ENCODE data around the gene FAM228A.
"Not testable (repeated sequence)": the region's sequence is repeated elsewhere in the genome, so short reads cannot be mapped to it uniquely, and the experiment has no call there.

FAM228A gene

GRCh38 chr2:24191156-24191555 lies 16.3 kb downstream of the FAM228A start:
- no peak for DNase-seq (ENCODE audit: low spot score)

DNA sequence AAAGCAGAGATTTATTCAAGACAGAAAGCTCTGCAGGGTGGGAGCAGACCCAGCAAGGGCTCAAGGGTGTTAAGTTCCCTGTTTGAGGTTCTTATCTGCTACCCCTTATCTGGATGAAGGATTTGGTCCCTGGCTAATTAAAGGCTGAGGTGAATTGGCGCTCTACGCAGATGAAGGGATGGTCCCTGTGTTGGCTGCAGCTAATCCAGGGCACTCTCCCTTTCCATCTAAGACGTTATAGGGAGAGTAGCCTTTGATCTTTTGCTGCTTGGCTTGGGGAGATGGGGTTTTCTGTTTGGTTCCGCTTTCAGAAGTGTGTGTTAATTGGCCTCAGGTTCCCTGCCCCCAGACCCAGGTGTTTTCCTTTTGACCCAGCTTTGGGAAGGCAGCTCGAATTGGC lies 17.0 kb downstream of the FAM228A start:
- DNase-seq (ENCODE audit: low spot score), result no peak

GRCh38 chr2:24197213-24197612 lies 22.4 kb downstream of the FAM228A start:
- DNase-seq (ENCODE audit: low spot score), result not testable (repeated sequence)

- DNase-seq (ENCODE audit: low spot score), result no peak
These were observed 25.2 kb downstream of the FAM228A start for GRCh38 chr2:24199968-24200590.

DNA sequence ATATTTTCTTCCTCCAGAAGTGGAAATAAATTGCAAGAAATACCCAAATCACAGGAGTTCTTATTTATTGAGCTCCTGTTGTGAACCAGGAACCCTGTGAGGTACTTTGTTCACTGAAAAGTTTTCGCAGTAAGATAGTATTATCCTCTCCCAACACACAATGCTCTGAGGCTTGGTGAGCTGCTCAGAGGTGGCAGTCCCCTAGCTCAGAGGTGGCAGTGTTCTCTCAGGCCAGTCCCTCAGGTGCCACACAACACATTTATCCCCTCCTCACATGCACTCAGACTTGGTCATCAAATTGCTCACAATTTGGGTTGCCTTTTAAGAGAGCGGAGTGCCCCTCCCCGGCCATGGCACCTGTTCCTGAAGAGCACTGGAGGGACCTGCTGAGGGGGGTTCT lies 25.9 kb downstream of the FAM228A start:
- DNase-seq (ENCODE audit: low spot score), result no peak

GRCh38 chr2:24203029-24203786 lies 28.4 kb downstream of the FAM228A start:
- DNase-seq (ENCODE audit: low spot score), result no peak

DNA sequence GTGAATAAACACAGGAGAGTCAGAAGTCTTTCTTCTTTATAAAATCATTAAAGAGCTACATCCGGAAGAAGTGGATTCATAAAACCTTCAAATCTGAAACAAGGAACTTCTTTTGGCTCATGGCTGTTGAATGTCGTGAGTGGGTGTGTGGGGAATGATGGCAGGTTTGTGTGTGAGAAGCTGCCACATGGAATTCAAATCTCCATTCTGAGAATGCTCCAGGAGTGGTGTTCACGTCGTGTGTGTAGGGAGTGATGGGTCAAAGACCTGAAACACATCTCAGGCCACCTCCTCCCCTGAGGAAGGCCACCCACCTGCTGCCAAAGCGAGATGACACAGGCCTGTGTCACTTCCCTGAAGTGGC lies 28.9 kb downstream of the FAM228A start:
- DNase-seq (ENCODE audit: low spot score), result no peak

DNA sequence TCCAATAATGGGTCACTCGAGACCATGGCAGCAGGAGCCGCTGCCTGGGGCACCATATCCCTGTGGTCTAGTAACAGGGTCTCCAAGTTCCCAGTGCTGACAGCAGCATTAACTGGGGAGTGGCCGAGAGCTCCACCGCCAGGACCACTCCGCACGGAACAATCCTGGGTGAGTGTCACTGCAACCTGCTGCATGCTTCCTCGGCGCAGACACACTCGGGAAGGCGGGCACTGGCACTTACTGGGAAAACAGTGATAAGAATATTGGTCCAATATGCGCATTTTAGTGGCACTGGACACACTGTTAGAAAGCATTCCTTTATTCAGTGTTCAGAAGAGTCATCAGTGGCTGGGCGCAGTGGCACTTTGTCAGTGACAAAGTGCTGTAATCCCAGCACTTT lies 29.7 kb downstream of the FAM228A start:
- DNase-seq (ENCODE audit: low spot score), result no peak

DNA sequence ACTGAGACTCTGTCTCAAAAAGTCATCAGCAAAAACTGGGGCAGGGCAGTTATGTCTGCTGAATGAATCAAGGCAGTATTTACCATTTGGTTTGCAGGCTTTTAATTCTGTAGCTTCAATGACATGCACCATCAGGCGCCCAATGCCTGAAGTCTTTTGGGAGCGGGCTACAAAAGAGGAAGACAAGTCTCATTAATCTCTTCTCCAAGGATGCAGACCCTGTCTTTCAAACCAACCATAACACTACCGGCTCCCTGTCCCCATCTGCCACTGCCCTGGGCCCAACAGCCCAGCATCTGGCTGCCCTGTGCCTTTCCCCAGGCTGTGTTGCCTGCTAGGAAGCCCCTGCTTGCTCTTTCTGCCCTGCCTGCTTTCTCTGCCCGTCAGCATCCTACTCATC lies 30.3 kb downstream of the FAM228A start:
- no peak for DNase-seq (ENCODE audit: low spot score)

DNA sequence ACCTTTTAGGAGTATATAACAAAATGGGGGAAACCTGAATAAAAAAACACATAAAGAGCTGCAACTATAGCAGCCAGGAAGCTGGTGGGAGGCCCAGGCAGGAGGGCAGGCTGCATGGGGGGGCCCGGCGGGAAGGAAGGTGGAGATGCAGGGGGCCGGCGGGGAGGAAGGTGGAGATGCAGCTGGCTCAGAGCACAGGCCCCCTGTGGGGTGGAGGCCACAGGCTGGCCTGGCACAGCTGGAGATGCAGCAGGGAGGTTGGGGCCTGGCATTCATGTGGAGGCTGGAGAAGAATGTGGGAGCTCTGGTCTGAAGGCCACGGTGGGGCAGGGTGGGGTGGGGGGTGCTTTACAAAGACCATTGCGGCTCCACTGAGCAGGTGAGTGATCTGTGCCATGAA lies 31.4 kb downstream of the FAM228A start:
- DNase-seq (ENCODE audit: low spot score), result no peak

GRCh38 chr2:24206714-24207113 lies 31.9 kb downstream of the FAM228A start:
- no peak for DNase-seq (ENCODE audit: low spot score)

GRCh38 chr2:24207359-24207758 lies 32.5 kb downstream of the FAM228A start:
- DNase-seq (ENCODE audit: low spot score), result no peak

GRCh38 chr2:24208490-24208889 lies 33.6 kb downstream of the FAM228A start:
- DNase-seq (ENCODE audit: low spot score), result no peak

- no peak for DNase-seq (ENCODE audit: low spot score)
These were observed 34.7 kb downstream of the FAM228A start for GRCh38 chr2:24209389-24210105.

- DNase-seq (ENCODE audit: low spot score), result no peak
These were observed 35.2 kb downstream of the FAM228A start for GRCh38 chr2:24210106-24210455.

- no peak for DNase-seq (ENCODE audit: low spot score)
These were observed 35.9 kb downstream of the FAM228A start for GRCh38 chr2:24210723-24211122.

DNA sequence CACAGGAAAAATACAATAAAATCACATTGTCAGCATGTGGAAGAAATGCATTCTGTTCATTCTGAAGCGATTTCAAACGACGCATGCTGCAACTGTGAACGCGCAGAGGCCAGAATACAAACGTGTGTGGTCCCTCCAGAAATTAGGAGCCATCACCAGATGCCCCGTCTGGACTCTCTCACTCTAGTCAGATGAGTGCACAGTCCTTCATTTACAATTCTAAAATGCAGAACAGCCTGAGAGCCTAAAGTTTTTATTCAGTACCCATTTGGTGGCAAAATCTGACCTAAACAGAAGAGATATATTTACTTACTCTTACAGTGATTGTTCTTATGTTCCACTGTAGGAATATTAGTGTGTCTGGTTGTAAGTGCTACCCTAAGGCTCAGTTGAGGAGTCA lies 36.6 kb downstream of the FAM228A start:
- DNase-seq (ENCODE audit: low spot score), result no peak

DNA sequence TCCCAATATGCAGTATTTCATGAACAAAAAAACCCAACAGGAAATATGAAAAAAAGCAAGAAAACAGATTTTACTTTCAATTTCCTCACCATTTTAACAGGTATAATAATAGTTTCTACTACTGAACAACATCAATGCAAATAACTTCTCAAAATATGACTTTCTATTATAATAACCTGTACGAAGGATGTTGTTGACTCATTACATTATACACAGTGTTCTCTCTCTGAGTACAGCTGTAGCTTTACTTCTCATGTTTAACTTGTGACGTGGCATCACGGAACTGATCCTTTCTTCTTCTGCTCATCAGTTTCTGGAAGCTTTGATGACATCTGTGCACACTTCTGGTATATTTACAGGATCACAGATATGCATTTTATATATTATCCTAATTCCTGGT lies 40.0 kb downstream of the FAM228A start:
- DNase-seq (ENCODE audit: low spot score), result no peak

DNA sequence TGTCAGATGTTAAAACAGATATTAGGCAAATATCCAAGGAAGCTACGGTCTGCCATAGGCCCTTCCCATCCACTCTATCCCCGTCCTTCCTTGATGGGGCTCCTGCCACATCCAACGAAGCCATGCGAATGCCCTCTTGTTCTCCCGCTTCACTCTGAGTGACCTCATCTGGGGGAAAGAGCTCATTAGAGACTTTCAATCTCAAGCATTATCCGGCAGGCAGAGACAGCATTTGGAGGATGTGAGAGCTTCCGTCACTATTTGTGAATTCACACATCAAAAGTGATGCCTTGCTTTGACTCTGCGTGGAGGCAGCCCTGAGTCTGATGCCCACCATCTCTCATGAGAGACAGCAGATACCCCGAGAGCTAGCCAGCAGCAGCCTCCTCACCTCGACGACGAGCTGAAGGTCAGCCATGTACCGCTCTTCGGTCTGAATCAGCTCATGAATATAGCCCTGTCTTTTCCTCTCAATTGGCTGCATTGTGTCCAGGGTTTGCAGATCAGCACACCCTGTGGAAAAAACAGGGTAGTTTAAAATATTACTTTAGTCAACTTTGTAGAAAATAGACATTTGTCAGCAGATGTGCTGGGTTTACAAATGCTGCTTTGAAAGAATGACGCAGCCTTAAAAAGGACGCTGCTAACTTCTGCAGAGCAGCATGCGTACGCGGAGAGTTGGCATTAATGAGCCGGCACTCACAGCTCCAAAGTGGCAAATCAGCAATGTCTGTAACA lies 45.9 kb downstream of the FAM228A start:
- no peak for DNase-seq (ENCODE audit: low spot score)

DNA sequence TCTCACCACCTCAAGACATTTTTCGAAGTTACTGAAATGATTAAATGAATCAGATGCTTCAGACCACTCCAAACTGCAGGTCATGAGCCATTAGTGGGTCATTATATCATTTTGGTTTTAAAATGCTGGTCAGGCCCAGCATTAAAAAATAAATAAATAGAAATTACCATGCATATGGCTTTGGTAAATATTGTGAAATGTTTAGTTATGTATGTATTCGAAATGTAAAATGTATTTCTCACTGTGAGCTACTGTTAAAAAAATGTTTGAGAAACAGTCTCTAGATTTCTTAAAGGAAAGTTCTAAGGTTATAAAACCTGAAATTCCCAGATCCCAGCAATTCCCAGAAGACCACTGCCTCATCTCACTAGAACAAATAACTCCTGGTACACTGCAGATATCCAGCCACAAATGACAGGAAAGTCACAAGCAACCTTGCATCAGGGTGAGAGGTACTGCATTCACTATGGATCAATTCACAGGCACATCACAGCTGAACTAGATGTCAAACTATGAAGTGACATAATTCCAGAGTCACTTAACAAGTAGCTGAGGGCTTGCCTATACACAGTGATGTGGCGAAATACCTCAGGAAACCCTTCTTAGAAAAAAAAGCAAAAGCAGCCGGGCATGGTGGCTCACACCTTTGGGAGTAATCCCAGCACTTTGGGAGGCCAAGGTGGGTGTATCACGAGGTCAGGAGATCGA lies 46.6 kb downstream of the FAM228A start:
- no peak for DNase-seq (ENCODE audit: low spot score)

GRCh38 chr2:24222946-24223345 lies 48.1 kb downstream of the FAM228A start:
- DNase-seq (ENCODE audit: low spot score), result no peak

All from RKO (cell line).